B cell (primary cell): ENCODE data around the gene RAB5B.

Experiments used
- EZH2 ChIP-seq: IDR thresholded peaks from 2 replicates; pipeline ENCODE4 v1.6.1; 2012; ENCODE audit warnings: borderline replicate concordance, low read depth, mild to moderate bottlenecking, moderate library complexity, low read length; ENCODE audit not compliant: insufficient read depth, poor library complexity, severe bottlenecking
- TF ChIP-seq, protein P1 (sequence below): fragments of 200-600 bp; IDR thresholded peaks from one replicate; pipeline ENCODE4 v1.8.0; 2022; ENCODE audit warnings: antibody characterized with exemption, mild to moderate bottlenecking

DNA sequence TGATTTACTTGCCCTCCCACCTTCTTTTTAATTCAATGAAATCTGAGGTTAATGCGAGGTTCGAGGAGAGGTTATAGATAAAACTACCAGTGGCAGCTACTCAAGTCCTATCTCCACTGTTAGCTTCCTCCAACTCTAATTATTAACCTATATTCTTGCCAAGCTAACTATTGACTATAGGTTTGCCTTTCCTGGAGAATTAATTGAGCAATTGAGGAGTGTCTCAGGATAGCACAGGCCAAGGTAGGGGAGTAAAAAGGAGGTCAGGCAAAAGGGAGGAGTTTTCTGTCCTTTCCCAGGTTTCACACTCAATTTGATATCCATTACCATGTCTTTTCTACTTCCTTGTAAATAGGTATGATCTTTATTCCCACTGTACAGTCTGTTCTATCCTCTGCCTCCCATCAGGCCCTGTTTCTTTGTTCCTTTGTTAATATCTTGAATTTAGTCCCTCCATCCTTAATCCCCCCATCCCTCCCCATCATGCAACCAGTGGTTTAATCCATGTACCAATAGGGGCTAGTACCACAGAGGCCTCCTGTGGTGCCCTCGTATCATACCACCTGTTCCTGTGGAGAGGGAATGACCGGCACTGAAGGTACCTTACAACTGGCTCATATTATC is 19.5 kb downstream of the RAB5B start:
- TF ChIP-seq, protein P1, sequence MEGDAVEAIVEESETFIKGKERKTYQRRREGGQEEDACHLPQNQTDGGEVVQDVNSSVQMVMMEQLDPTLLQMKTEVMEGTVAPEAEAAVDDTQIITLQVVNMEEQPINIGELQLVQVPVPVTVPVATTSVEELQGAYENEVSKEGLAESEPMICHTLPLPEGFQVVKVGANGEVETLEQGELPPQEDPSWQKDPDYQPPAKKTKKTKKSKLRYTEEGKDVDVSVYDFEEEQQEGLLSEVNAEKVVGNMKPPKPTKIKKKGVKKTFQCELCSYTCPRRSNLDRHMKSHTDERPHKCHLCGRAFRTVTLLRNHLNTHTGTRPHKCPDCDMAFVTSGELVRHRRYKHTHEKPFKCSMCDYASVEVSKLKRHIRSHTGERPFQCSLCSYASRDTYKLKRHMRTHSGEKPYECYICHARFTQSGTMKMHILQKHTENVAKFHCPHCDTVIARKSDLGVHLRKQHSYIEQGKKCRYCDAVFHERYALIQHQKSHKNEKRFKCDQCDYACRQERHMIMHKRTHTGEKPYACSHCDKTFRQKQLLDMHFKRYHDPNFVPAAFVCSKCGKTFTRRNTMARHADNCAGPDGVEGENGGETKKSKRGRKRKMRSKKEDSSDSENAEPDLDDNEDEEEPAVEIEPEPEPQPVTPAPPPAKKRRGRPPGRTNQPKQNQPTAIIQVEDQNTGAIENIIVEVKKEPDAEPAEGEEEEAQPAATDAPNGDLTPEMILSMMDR = no peak
- TF ChIP-seq EZH2 = no peak
